NCI-H446 treated with DMSO at 0.1 percent for 48 hours (cell line): Measurements from ENCODE around the gene TACC3.

Experiments
- DNase-seq: peaks from one replicate; lab custom pipeline; 2025; lab: John Stamatoyannopoulos, UW

The TACC3 gene

DNA sequence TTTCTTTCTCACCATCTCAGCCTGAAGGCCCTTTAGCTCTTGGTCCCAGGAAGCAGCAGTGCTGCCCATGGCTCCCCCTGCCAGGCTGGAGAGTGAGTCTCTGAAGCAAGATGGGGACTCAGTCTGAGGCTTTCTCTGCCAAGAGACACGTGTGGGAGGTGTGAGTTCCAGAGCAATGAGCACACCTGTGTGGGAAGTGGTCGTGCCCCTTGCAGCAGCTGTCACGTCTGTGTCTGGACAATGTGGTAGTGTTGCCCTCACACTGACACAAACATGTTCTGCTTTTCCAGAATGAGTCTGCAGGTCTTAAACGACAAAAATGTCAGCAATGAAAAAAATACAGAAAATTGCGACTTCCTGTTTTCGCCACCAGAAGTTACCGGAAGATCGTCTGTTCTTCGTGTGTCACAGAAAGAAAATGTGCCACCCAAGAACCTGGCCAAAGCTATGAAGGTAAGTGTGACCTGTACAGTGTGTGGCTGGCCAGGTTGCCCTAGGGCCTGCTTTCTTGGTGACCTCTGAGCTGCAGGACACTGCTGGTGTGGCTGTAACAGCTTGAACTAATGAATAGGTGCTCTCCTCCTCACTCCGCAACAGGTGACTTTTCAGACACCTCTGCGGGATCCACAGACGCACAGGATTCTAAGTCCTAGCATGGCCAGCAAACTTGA is 1.9 kb downstream of the TACC3 start:
- DNase-seq: no peak

DNA sequence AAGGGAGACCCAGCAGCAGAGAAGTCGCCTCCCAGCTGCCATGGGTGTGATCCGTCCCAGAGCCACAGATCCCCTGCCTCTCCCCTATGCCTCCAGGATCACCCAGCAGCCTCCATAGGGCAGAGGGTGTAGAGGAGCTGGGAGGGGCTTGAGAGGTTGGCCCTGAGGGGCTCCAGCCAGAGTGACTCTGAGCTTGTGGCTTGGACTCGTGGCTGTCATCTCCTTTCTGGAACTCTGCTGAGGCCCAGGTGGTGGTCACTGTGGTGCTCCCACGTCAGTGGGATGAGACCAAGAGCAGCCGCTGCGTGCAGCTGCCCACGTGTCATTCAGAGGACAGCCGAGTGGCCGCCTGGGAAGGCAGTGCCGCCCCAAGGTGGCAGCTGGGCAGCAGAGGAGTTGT is 4.2 kb downstream of the TACC3 start:
- DNase-seq: no peak

DNA sequence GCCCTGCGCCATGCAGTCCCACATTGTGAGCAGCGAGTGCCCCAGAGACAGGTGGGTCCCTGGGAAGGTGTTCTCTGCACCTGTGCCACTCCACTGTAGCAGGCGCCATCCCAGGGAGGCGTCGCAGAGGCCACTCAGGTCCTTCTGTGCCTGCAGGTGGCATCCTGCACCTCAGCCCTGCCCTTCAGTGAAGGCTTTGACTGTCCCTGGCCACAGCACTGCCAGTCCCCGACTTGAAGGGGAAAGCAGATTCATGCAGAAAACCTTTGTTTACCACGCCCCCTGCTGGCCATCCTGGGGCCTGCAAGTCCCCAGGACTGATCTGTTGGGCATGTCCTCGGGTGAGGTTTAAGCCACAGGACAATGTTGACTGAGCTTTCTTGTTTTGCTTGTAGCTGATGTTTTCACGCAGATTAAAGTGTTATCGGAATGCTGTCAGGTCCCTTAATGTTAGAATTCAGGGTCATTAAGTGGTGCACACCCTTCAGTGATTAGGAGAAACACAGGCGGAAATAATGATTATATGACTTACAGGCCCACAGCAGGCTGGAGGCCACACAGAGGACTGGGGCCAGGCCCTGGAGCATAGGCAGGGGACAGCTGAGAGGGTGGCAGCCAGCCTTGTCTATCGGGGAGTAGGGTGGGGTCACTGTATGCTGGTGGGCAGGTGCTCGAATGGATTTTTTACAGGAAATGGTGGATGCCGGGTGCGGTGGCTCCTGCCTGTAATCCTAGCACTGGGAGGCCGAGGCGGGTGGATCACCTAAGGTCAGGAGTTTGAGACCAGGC is 5.0 kb downstream of the TACC3 start:
- peak; percentile 2 for DNase-seq

DNA sequence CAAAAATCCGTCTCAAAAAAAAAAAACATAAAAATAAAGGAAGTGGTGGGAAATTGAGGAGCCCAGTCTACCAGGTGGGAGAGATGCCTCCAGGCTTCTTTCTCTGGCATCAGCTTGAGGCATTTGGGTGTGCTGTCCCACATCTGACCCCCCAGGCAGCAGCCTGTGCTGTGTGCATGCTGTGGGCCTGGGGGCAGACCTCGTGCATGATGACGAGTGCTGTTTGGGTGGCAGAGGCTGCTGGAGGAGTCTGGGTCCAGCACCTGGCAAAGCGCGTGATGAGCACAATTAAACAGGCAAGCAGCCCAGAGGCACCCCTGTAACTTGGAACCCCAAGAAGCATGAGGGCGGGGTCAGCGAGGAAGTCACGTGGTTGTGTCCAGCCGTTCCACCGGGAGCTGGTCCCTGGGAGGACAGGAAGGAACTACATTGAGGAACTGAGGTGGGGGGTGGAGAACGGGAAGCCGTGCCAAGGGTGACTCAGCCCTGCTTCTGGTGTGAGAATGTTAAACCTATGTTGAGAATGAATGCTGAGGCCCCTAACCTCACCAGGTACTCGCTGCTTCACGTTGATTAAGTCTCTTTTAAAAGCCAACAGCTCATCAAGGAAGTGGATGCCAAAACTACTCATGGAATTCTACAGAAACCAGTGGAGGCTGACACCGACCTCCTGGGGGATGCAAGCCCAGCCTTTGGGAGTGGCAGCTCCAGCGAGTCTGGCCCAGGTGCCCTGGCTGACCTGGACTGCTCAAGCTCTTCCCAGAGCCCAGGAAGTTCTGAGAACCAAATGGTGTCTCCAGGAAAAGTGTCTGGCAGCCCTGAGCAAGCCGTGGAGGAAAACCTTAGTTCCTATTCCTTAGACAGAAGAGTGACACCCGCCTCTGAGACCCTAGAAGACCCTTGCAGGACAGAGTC is 6.1 kb downstream of the TACC3 start:
- no peak for DNase-seq

DNA sequence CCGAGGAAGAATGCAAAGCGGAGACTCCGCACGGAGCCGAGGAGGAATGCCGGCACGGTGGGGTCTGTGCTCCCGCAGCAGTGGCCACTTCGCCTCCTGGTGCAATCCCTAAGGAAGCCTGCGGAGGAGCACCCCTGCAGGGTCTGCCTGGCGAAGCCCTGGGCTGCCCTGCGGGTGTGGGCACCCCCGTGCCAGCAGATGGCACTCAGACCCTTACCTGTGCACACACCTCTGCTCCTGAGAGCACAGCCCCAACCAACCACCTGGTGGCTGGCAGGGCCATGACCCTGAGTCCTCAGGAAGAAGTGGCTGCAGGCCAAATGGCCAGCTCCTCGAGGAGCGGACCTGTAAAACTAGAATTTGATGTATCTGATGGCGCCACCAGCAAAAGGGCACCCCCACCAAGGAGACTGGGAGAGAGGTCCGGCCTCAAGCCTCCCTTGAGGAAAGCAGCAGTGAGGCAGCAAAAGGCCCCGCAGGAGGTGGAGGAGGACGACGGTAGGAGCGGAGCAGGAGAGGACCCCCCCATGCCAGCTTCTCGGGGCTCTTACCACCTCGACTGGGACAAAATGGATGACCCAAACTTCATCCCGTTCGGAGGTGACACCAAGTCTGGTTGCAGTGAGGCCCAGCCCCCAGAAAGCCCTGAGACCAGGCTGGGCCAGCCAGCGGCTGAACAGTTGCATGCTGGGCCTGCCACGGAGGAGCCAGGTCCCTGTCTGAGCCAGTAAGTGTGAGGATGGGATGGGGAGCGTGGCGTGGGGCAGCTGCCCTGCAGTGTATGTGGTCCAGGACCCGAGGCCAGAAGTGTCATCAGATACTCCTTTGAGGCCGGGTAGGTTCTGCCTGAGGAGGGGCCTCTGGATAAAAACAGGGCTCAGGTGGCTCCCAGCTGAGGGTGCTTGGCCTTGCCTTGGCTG is 7.0 kb downstream of the TACC3 start:
- no peak for DNase-seq

DNA sequence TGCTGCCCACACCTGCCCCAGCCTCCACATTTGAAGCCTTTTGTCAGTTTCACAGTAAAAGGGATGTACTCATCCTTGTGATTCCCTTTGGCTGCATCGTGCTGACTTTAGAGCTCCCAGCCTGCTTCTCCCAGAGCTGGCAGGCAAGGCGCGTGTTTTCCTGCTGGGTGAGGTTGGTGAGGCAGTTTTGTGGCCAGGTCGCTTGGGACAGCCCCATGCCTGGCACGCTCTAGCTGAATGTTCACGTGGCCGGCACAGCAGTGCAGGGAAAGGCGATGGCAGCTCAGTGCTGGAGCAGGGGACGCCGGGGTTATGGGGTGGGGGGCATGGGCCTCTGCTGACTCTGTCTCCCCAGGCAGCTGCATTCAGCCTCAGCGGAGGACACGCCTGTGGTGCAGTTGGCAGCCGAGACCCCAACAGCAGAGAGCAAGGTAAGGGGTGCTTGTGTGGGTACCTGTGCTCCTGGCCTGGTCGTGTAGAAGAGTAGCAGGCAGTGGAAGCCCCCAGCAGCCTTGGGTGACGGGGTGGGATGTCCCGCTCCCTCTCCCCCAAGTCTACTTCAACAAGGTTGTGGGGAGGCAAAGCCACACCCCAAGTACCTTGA is 9.3 kb downstream of the TACC3 start:
- DNase-seq: no peak

DNA sequence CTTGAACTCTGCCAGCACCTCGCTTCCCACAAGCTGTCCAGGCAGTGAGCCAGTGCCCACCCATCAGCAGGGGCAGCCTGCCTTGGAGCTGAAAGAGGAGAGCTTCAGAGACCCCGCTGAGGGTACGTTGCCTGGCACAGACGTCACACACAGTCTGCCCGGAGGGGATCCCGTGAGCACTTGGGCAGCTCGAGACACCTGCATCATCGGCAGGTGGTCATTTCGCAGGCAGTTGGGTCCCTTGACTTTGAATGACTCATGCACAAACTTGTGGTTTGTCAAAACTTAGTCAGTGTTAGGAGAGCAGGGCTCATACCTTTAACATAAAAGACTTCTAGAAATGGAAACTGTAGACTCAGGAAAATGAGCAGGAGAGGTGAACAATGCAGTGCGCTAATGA is 9.9 kb downstream of the TACC3 start:
- DNase-seq: no peak

DNA sequence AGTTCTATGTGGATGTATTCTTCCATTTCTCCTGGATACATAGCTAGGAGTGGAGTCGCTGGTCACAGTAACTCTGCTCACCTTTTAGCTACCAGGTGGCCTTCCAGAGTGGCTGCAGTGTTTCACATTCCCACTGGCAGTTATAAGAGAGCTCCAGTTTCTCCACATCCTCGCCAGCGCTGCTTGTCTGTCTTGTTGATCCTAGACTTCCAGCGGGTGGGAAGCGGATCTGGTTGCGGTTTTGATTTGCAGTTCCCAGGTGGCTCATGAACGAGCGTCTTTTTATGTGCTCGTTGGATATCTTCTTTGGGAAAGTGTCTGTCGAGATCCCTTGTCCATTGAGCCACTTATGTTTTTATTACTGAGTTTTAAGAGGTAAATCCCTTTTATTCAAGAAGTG is 11.6 kb downstream of the TACC3 start:
- no peak for DNase-seq

DNA sequence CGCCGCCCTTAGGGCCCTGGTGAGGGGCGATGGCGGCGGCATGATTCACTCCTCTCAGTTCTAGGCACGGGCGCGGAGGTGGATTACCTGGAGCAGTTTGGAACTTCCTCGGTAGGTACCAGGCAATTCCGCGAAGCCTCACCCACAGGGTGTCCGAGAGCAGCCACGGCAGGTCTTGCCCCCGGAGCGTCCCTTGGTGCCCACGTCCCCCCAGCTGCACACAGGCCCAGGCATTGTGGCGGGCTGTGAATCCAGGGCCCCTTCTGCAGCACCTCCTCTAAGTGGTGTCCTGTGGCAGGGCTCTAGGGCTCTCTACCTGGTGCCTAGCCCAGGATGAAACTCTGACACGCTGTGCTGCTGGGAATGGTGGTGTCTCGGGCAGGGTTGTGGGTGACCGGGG is 13.9 kb downstream of the TACC3 start:
- no peak for DNase-seq

DNA sequence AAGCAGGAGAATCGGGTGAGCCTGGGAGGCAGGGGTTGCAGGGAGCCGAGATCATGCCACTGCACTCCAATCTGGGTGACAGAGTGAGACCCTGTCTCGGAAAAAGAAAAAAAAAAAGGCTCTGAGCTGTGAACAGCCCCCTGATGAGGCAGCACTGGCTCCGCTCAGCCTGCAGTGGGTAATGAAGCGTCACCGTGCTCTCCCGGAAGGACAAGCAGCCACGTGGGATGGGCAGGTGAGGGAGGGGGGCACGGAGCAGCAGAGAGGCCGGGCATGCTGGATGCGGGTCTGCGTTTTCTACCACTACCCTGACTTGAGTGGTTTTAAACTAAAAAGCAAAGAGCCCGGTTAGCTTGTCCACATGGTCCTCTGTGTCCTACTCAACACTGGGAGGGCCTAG is 15.5 kb downstream of the TACC3 start:
- DNase-seq: no peak

DNA sequence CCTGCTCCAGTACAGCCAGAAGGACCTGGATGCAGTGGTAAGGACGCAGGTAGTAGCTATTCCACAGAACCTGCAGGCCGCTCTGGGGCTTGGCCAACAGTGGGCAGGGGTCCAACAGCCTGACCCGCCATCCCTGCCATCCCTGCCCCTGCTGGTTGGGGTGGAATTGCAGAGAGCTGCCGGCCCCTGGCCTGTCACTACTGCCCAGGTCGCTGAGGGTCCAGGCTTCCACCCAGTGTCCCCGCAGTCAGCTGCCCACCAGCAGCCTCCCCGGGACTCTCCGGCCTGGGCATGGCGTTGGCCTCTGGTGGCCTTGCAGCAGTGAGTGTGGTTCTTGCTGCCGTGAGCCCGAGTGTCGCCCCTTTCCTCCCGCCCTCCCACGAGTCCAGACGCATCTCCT is 16.3 kb downstream of the TACC3 start:
- DNase-seq: no peak

DNA sequence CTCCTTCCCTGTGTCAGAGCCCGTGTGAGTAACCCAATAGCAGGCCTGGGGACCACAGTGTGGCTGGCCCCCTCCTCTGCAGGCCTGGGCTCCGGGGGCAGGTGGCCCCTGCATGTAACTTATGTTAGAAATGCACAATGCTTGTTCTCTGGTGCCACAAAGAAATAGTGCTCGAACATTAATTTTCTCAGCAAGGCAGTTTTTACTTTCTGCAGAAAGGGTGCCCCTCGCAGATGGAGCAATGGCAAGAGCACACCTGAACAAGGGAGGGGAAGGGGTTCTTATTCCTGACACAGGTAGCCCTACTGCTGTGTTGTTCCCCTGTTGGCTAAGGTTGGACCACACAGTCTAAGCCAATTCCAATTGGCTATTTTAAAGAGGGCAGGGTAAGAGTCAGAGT is 17.1 kb downstream of the TACC3 start:
- DNase-seq: no peak

DNA sequence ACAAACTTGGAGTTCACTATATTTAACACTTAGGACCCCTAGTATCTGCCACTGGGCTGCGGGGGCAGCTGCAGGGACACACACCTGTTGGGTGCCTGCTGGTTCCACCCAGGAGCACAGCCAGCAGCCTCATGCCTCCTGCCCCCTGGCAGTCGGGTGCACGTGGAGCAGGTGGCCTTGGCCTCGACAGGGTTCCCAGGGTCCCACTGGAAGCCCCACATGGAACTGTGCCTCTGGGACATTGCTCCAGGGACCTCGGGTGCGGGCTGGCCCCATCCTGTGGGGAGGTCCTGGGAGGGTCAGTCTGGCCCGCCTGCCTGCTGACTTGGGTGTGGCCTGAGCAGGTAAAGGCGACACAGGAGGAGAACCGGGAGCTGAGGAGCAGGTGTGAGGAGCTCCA is 18.0 kb downstream of the TACC3 start:
- DNase-seq: no peak

DNA sequence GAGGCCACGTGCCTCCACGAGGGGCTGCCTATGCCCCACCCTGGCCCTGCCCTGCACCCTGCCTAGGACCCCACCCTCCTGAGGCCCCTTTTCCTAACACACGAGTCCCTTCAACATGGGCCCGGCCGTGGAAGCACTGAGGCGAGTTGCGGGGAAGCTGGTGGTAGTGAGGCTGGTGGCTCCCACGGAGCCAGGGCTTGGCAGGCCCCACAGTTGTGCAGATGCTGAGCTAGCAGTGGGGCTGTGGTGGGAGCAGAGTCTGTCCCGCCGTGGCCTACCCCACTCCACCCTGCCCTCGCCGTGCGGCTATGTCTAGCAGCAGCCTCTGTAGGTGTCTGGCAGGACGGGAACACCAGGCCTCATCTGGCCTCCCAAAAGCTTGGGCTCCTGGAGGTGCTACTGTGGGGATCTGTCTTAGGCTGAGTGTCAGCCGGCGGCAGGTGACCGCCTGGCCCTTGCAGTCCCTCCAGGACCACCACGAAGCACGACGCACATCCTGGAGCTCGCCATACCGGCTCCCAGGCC is 18.8 kb downstream of the TACC3 start:
- no peak for DNase-seq

DNA sequence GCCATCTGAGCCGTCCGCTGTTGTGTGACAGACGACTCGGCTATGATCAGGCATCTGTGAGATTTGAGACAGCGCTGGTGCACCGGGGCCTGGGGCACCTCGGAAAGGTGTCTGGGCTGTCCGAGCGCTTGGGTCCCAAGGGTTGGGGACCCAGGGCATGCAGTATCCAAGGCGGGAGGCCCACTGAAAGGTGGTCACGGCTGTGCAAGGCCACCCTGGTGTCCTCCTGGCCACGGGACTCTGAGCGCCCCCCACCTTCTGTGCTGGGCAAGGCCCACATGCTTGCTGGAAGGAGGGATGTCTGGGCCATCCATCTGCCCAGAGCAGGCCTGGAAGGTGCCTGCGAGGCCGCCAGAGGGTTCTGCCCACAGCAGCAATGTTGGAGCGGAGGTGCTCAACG is 19.9 kb downstream of the TACC3 start:
- no peak for DNase-seq

DNA sequence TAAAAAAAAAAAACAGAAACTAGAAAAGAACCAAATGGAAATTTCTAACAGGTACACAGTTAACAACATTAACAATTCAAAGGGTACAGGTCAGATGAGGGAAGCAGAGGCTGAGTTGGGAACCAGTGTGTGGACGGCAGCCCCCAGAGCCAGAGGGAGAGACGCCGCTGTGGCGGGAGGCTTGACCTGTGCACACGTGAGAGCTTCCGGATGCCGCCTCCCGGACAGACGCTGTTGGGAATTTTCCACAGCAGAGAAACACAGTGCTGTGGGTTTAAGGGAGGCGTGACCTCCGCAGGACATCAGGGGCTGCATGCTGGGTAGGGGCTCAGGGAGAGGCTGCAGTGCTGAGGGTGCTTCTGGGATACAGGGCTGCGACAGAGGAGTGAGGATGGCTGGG is 22.2 kb downstream of the TACC3 start:
- DNase-seq: no peak

DNA sequence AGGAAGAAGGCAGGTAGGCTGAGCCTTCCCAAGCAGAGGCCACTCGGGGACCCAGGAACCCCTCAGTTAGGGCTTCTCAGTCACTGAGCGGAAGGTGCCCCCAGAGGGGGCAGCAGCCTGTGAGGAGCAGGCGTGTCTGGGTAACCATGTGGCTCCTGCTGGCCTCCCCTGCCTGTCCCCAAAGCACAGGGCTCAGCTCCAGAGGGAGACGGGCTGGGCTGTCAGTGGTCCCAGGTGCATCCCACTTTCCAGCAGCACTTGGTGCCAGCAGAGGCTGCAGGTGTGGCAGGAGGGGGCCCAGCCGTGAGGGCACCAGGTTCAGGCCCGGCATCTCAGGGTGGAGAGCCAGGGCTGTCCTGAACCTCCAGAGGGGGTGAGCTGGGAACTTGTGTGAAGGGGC is 22.7 kb downstream of the TACC3 start:
- no peak for DNase-seq

DNA sequence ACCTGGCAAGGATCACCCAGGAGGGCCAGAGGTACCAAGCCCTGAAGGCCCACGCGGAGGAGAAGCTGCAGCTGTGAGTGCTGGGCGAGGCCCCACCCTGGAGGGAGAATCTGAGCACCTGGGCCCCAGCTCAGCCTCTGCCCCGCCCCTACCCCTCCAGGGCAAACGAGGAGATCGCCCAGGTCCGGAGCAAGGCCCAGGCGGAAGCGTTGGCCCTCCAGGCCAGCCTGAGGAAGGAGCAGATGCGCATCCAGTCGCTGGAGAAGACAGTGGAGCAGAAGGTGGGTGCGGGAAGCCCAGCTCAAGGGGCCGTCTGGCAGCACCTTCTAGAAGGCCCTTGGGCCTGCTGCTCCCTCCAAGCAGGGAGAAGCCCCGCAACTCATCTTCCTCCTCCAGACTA is 23.2 kb downstream of the TACC3 start:
- DNase-seq: no peak

DNA sequence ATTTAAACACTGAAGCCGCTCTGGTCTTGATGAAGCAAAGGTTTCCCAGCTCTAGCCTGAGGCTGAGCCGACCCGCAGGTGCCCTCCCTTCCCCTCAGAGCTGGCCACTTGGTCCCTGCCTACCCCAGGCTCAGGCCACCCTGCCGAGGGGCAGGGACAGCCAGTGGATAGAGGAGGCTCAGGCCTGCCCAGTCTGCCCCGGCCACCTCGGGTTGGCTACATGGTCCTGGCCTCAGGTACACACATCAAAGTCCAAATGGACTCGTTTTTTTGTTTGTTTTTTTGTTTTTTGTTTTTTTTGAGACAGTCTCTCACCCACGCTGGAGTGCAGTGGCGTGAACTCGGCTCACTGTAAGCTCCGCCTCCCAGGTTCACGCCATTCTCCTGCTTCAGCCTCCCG is 23.8 kb downstream of the TACC3 start:
- DNase-seq: no peak

DNA sequence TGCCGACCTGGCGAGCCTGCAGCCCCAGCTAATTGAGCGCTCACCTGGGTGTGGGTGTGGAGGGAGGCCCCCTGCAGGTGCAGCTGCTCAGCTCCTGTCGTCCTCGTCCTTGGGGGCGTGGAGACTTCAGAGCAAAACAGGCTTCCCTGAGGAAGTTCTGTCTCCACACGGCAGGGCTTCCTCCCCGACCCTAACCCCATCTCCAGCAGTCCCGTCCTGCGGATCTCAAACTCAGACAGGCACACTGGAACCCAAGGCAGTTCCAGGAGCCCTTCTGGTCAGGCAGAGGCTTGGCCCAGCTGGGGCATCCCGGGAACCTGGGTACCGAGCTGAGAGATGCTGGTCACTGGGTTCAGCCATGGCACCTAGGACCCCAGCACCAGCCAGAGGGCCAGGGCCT is 24.4 kb downstream of the TACC3 start:
- DNase-seq: no peak

DNA sequence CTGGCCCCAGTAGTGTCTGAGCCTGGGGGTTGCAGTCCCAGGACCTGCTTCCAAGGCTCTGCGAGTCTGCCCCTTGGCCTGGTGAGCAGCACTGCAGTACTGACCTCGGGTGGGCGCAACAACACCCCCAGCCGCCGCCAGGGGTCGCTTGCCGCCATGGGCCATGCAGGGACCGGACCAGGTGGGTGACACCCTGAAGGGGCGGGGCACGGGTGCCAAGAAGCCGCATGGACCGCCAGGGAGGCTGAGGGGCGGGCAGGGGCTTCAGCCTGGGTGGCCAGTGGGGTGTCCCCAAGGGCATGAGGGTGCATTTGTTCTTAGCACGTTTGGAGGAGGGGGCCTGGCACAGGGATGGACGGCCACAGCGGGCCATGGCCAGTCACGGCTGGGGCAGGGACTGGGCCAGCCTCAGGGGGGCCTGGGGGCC is 25.0 kb downstream of the TACC3 start:
- DNase-seq: peak; percentile 0
